GDM1 (cell line): ENCODE measurements around the gene RAPGEF4.

ENCODE experiments used
- DNase-seq: peaks from one replicate; lab custom pipeline; 2025; lab: John Stamatoyannopoulos, UW

RAPGEF4 gene

GRCh38 chr2:172735582-172736423 is at the start of gene RAPGEF4:
Gene RAPGEF4 (plus strand): TSS chr2:172735845. CDS start chr2:172735984, 139 bp downstream.
- no peak for DNase-seq

- DNase-seq: peak; percentile 8
These were observed 42.6 kb upstream of the RAPGEF4 start for GRCh38 chr2:172693037-172693436.

- no peak for DNase-seq
These were observed 41.9 kb upstream of the RAPGEF4 start for GRCh38 chr2:172693529-172694455.

GRCh38 chr2:172697296-172697695 is 38.3 kb upstream of the RAPGEF4 start:
- DNase-seq: no peak

GRCh38 chr2:172698041-172698863 is 37.4 kb upstream of the RAPGEF4 start:
- peak; percentile 27 for DNase-seq

- DNase-seq: no peak
These were observed 34.4 kb upstream of the RAPGEF4 start for GRCh38 chr2:172701250-172701649.

GRCh38 chr2:172702451-172702850 is 33.2 kb upstream of the RAPGEF4 start:
- DNase-seq: no peak

GRCh38 chr2:172704072-172704936 is 31.3 kb upstream of the RAPGEF4 start:
- no peak for DNase-seq

- DNase-seq: no peak
These were observed 30.3 kb upstream of the RAPGEF4 start for GRCh38 chr2:172705352-172705751.

GRCh38 chr2:172708247-172708646 is 27.4 kb upstream of the RAPGEF4 start:
- no peak for DNase-seq

- DNase-seq: no peak
These were observed 25.9 kb upstream of the RAPGEF4 start for GRCh38 chr2:172709566-172710291.

GRCh38 chr2:172710584-172711047 is 25.0 kb upstream of the RAPGEF4 start:
- DNase-seq: peak; percentile 19

- no peak for DNase-seq
These were observed 24.5 kb upstream of the RAPGEF4 start for GRCh38 chr2:172711110-172711509.

GRCh38 chr2:172712251-172712650 is 23.4 kb upstream of the RAPGEF4 start:
- no peak for DNase-seq

GRCh38 chr2:172713365-172713875 is 22.2 kb upstream of the RAPGEF4 start:
- no peak for DNase-seq

GRCh38 chr2:172722481-172722880 is 13.2 kb upstream of the RAPGEF4 start:
- no peak for DNase-seq

GRCh38 chr2:172723286-172723685 is 12.4 kb upstream of the RAPGEF4 start:
- DNase-seq: no peak

GRCh38 chr2:172724724-172725123 is 10.9 kb upstream of the RAPGEF4 start:
- DNase-seq: no peak

- no peak for DNase-seq
These were observed 10.4 kb upstream of the RAPGEF4 start for GRCh38 chr2:172725284-172725683.

GRCh38 chr2:172725746-172726145 is 9.9 kb upstream of the RAPGEF4 start:
- DNase-seq: no peak
